OCI-LY3 (cell line): ENCODE measurements around the gene TRABD2B.

Experiments
- H2AFZ ChIP-seq: fragments of 200-600, 300-600 bp; shearing (Covaris generic); 2 replicates; pipeline ENCODE4 v1.6.0; 2014; ENCODE audit warnings: antibody characterized with exemption, low read depth, low read length
- H3K27ac ChIP-seq: fragments of 200-600, 300-600 bp; sonication (generic); 2 replicates; pipeline ENCODE4 v1.5.1; 2014; ENCODE audit warnings: mild to moderate bottlenecking, low read length, moderate library complexity, mixed read lengths
- H3K27me3 ChIP-seq: fragments of 200-600, 300-600 bp; sonication (generic); 2 replicates; pipeline ENCODE4 v1.6.1; 2014; ENCODE audit warnings: low read depth, low read length, mixed read lengths
- H3K36me3 ChIP-seq: fragments of 200-600, 300-600 bp; sonication (generic); replicated peaks from 2 replicates; pipeline ENCODE3; 2014; ENCODE audit warnings: low read depth, low read length, mixed read lengths
- H3K4me1 ChIP-seq: fragments of 300-600, 200-600 bp; sonication (generic); 2 replicates; pipeline ENCODE4 v1.6.1; 2014; ENCODE audit warnings: low read length, mixed read lengths
- H3K4me2 ChIP-seq: fragments of 200-600, 300-600 bp; sonication (generic); 2 replicates; pipeline ENCODE4 v1.6.1; 2014; ENCODE audit warnings: low read length, mixed read lengths
- H3K4me3 ChIP-seq: fragments of 300-600, 200-600 bp; sonication (generic); 2 replicates; pipeline ENCODE4 v1.5.1; 2014; ENCODE audit warnings: antibody characterized with exemption, mild to moderate bottlenecking, low read length, moderate library complexity
- H3K79me2 ChIP-seq: fragments of 300-600, 200-600 bp; shearing (Covaris generic); 2 replicates; pipeline ENCODE4 v1.6.1; 2014; ENCODE audit warnings: mild to moderate bottlenecking, low read length, mixed read lengths
- H3K9ac ChIP-seq: fragments of 300-600, 200-600 bp; shearing (Covaris generic); 2 replicates; pipeline ENCODE4 v1.6.0; 2014; ENCODE audit warnings: mild to moderate bottlenecking, low read length, moderate library complexity
- H3K9me3 ChIP-seq: fragments of 200-600, 300-600 bp; shearing (Covaris generic); 2 replicates; pipeline ENCODE4 v1.6.1; 2014; ENCODE audit warnings: low read length, mixed read lengths; ENCODE audit not compliant: insufficient read depth
- H4K20me1 ChIP-seq: fragments of 200-600, 300-600 bp; sonication (generic); 2 replicates; pipeline ENCODE4 v1.6.1; 2016; ENCODE audit warnings: low read length, mixed read lengths; ENCODE audit not compliant: insufficient read depth
- EZH2phosphoT487 ChIP-seq: fragments of 200-600 bp; shearing (Covaris generic); IDR thresholded peaks from 2 replicates; pipeline ENCODE4 v1.6.1; 2018; ENCODE audit warnings: antibody characterized with exemption, mixed run types, low read depth
- TF ChIP-seq, protein P1 (sequence below): fragments of 200-600, 300-600 bp; sonication (generic); IDR thresholded peaks from 2 replicates; pipeline ENCODE4 v1.5.1; 2014; ENCODE audit warnings: antibody characterized with exemption, low read length, low read depth

TRABD2B gene

DNA sequence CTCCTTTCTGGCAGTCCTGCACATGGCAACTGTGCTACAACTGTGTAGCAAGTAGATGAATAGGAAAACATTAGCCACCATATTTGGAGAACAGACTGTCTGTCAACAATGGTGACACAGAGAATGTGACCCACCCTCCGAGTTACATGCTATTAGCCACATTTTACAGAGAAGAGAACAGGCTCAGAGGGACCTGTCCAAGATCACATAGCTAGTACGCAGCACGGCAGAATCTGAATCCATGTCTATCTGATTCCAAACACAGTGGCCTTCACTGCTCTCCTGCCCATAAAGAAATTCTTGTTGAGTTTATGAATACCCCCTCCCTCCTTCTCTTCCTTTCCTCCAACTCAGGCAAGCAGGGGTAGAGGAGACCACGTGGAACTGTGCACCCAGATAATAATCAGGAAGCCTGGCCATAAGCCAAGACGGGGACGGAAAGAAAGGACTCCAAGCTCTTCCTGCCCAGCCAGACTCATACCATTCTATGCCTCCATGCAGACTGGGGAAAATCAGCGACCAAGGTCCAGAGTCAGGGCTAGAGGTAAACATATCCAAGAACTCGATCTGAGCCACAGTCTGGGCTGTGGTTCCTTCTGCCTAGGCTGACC lies 78.8 kb downstream of the TRABD2B start:
- no peaks in the 10 kb centered on the region for H3K79me2 ChIP-seq
- H3K4me1 ChIP-seq = peaks cover 9% of the 10 kb centered on the region
- no peaks in the 10 kb centered on the region for H3K9me3 ChIP-seq
- H3K9ac ChIP-seq = no peak overlapping the region
- H2AFZ ChIP-seq = no peak overlapping the region
- H3K4me3 ChIP-seq = no peak overlapping the region
- no peak for TF ChIP-seq EZH2phosphoT487
- TF ChIP-seq, protein P1, sequence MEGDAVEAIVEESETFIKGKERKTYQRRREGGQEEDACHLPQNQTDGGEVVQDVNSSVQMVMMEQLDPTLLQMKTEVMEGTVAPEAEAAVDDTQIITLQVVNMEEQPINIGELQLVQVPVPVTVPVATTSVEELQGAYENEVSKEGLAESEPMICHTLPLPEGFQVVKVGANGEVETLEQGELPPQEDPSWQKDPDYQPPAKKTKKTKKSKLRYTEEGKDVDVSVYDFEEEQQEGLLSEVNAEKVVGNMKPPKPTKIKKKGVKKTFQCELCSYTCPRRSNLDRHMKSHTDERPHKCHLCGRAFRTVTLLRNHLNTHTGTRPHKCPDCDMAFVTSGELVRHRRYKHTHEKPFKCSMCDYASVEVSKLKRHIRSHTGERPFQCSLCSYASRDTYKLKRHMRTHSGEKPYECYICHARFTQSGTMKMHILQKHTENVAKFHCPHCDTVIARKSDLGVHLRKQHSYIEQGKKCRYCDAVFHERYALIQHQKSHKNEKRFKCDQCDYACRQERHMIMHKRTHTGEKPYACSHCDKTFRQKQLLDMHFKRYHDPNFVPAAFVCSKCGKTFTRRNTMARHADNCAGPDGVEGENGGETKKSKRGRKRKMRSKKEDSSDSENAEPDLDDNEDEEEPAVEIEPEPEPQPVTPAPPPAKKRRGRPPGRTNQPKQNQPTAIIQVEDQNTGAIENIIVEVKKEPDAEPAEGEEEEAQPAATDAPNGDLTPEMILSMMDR = no peak
- H3K27ac ChIP-seq = no peak overlapping the region
- H3K36me3 ChIP-seq = no peaks in the 10 kb centered on the region
- no peaks in the 10 kb centered on the region for H4K20me1 ChIP-seq
- H3K4me2 ChIP-seq = no peak overlapping the region
- no peaks in the 10 kb centered on the region for H3K27me3 ChIP-seq

DNA sequence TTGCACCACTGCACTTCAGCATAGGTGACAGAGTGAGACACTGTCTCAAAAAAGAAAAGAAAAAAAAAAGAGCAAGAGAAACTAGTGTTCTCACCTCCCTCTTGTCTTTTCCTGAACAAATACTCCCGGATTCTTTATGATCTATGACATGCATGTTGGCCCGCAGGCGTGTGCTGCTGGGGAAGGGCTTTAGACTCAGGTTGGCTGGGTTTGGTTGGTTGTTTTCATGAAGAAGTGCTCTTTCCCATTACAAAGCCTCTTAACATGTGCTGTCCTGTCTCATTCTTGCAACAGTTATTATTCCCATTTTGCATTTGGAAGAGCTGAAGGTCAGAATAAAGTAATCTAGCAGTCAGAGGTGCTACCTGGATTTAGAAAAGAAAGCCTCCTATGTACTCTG lies 79.5 kb downstream of the TRABD2B start:
- no peak overlapping the region for H2AFZ ChIP-seq
- H3K36me3 ChIP-seq = no peaks in the 10 kb centered on the region
- H3K4me1 ChIP-seq = peaks cover 9% of the 10 kb centered on the region
- H3K4me2 ChIP-seq = no peak overlapping the region
- H3K27me3 ChIP-seq = no peaks in the 10 kb centered on the region
- H3K79me2 ChIP-seq = no peaks in the 10 kb centered on the region
- no peak overlapping the region for H3K27ac ChIP-seq
- no peaks in the 10 kb centered on the region for H3K9me3 ChIP-seq
- no peak for TF ChIP-seq EZH2phosphoT487
- TF ChIP-seq, protein P1 = no peak
- H3K9ac ChIP-seq = no peak overlapping the region
- H4K20me1 ChIP-seq = no peaks in the 10 kb centered on the region
- H3K4me3 ChIP-seq = no peak overlapping the region

DNA sequence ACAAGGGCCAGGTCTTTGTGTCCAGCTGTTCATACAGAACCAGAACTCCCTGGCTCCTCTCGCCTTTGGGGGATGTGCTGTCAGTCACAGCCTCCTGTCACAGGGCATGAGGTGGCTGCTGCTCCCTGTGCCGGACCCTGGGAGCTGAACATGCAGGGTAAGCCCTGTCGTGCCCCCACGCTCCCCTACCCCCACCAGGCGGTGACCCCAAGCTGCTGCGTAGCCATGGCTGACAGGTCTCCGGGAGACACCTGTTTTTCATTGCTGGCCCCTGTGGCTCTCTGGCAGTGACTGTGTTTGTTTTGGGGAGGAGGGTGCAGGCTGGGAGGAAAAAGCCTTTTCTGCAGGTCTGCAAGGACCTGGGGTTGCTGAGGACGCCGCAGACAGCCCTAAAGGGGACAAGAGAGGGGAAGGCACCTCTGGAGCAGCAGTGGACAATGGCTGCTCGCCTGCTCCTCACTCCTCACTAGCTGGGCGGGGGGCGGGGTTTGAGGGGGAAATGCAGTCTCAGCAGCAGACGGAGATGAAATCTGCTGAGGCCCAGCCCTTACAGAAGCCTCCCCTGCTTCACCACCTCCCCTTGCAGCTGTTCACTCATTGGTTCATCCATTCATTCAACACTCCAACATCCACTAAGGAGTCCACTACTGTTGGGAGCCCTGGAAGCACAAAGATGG lies 81.4 kb downstream of the TRABD2B start:
- Histone ChIP-seq H3K9ac (no peak overlapping the region), H3K9me3 (no peaks in the 10 kb centered on the region), H2AFZ (no peak overlapping the region), H3K79me2 (no peaks in the 10 kb centered on the region), H3K27me3 (0 out of 2 replicates have a peak, but pooled peaks cover 3% of the 10 kb centered on the region), H3K4me3 (no peak overlapping the region), H4K20me1 (no peaks in the 10 kb centered on the region), H3K27ac (no peak overlapping the region), H3K4me1 (peaks cover 9% of the 10 kb centered on the region), H3K36me3 (no peaks in the 10 kb centered on the region), H3K4me2 (no peak overlapping the region)
- TF ChIP-seq EZH2phosphoT487 = no peak
- TF ChIP-seq, protein P1 = no peak

DNA sequence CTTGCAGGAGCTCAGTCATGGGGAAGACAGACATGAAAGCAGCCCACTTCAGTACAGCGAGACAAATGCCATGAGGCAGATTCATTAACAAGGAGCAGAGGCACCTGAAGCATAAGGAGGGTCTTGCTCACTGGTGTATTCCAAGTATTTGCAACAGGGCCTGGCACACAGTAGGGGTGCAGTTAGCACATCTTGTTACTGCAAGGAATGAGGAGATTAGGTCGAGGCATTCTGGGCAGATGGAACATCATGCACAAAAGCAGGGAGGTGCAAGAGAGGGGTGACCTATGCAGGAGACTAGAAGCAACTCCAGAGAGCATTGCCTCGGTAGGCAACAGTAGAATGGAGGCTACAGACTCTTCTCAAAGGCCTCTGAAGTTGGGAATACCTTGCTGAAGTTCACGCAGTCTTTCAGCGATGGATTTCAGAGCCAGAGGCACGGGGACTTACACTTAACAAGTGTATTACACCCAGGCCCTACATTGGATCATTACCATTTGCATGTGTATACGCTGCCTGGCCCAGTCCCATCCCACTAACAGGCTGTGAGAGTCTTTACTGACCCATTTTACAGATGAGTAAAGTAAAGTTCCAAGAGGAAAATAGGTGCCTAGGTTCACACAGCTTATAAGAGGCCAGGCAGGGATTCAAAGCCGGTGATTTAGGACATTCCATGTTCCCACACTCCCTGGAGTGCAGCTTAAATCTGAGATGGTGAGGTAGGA lies 82.1 kb downstream of the TRABD2B start:
- H3K9me3 ChIP-seq = no peaks in the 10 kb centered on the region
- no peak overlapping the region for H3K9ac ChIP-seq
- H4K20me1 ChIP-seq = no peaks in the 10 kb centered on the region
- H3K4me3 ChIP-seq = no peak overlapping the region
- H3K27ac ChIP-seq = no peak overlapping the region
- no peak overlapping the region for H2AFZ ChIP-seq
- no peaks in the 10 kb centered on the region for H3K36me3 ChIP-seq
- H3K79me2 ChIP-seq = no peaks in the 10 kb centered on the region
- peaks cover 6% of the 10 kb centered on the region; the same call in 1 of the 2 replicates for H3K27me3 ChIP-seq
- TF ChIP-seq EZH2phosphoT487 = no peak
- TF ChIP-seq, protein P1 = no peak
- H3K4me2 ChIP-seq = no peak overlapping the region
- peaks cover 4% of the 10 kb centered on the region for H3K4me1 ChIP-seq
